Osteoblast (primary cell): ENCODE measurements around the gene ZCCHC13. TPM values are rescaled to one million over a fixed set of nuclear protein-coding genes. Genes with fewer than 3 reads are reported as not detected.
"Not testable (repeated sequence)": the region's sequence is repeated elsewhere in the genome, so short reads cannot be mapped to it uniquely, and the experiment has no call there.

Source experiments
- DNase-seq: peaks from one replicate; pipeline ENCODE4 v3.0.0; 2011; ENCODE audit warnings: low spot score, mixed read lengths; ENCODE audit not compliant: insufficient read length; ENCODE audit errors: missing footprints
- H2AFZ ChIP-seq: 2 replicates; pipeline ENCODE4 v1.6.0; 2011; ENCODE audit warnings: mild to moderate bottlenecking, low read length
- H3K27ac ChIP-seq: 2 replicates; pipeline ENCODE4 v1.5.1; 2011; ENCODE audit warnings: mild to moderate bottlenecking, low read depth, low read length, moderate library complexity
- H3K27me3 ChIP-seq: 2 replicates; pipeline ENCODE4 v1.6.0; 2012; ENCODE audit warnings: mild to moderate bottlenecking, control low read depth, inconsistent platforms, low read length, moderate library complexity; ENCODE audit not compliant: insufficient read depth
- H3K36me3 ChIP-seq: 2 replicates; pipeline ENCODE4 v1.5.1; 2011; ENCODE audit warnings: mild to moderate bottlenecking, low read length, control low read depth, moderate library complexity; ENCODE audit not compliant: insufficient read depth
- H3K4me1 ChIP-seq: 2 replicates; pipeline ENCODE4 v1.5.1; 2011; ENCODE audit warnings: mild to moderate bottlenecking, low read length, control low read depth, moderate library complexity; ENCODE audit not compliant: insufficient read depth
- H3K4me2 ChIP-seq: 2 replicates; pipeline ENCODE4 v1.6.0; 2011; ENCODE audit warnings: mild to moderate bottlenecking, low read length; ENCODE audit not compliant: insufficient read depth
- H3K4me3 ChIP-seq: fragments of 200-600 bp; sonication (generic); 3 replicates; pipeline ENCODE4 v1.5.1; 2012; ENCODE audit warnings: mild to moderate bottlenecking, low read length, inconsistent platforms; ENCODE audit not compliant: insufficient read depth
- H3K79me2 ChIP-seq: 2 replicates; pipeline ENCODE4 v1.6.0; 2012; ENCODE audit warnings: mild to moderate bottlenecking, low read length, control low read depth, inconsistent platforms; ENCODE audit not compliant: insufficient read depth
- H3K9me3 ChIP-seq: 2 replicates; pipeline ENCODE4 v1.5.1; 2011; ENCODE audit warnings: low read depth, low read length, control low read depth
- H4K20me1 ChIP-seq: 2 replicates; pipeline ENCODE4 v1.6.0; 2012; ENCODE audit warnings: mild to moderate bottlenecking, low read length, control low read depth; ENCODE audit not compliant: insufficient read depth
- CTCF ChIP-seq: IDR thresholded peaks from 2 replicates; pipeline ENCODE4 v1.5.1; 2011; ENCODE audit warnings: mild to moderate bottlenecking, low read depth, low read length, moderate library complexity; ENCODE audit errors: extremely low read depth
- total RNA-seq: library from RNA; depleted of rRNA; stranded (reverse); fragments of >200 nt; gene quantifications from 2 replicates; pipeline ENCODE4 v1.2.3, GENCODE V29; 2012

Gene ZCCHC13
- total RNA-seq, 1 donor, result not detected

- no peak for TF ChIP-seq CTCF
- Histone ChIP-seq H3K4me3 (no peak overlapping the region), H3K4me2 (no peak overlapping the region), H3K36me3 (no peaks in the 10 kb centered on the region), H2AFZ (no peak overlapping the region), H3K27ac (no peak overlapping the region), H3K27me3 (peaks cover 8% of the 10 kb centered on the region), H3K4me1 (no peaks in the 10 kb centered on the region), H3K79me2 (peaks cover 21% of the 10 kb centered on the region), H4K20me1 (no peaks in the 10 kb centered on the region), H3K9me3 (no peaks in the 10 kb centered on the region)
- DNase-seq, result no peak
These were observed 8.9 kb upstream of the ZCCHC13 start for GRCh38 chrX:74295101-74295500.

- Histone ChIP-seq H4K20me1 (no peaks in the 10 kb centered on the region), H3K4me1 (no peaks in the 10 kb centered on the region)
- TF ChIP-seq CTCF, result no peak
These were observed 6.2 kb upstream of the ZCCHC13 start for GRCh38 chrX:74297766-74298165.

GRCh38 chrX:74300869-74301268 is 3.1 kb upstream of the ZCCHC13 start:
- no peak for TF ChIP-seq CTCF
- Histone ChIP-seq H3K4me3 (no peak overlapping the region), H4K20me1 (no peaks in the 10 kb centered on the region), H3K4me2 (no peak overlapping the region), H3K4me1 (no peaks in the 10 kb centered on the region), H3K79me2 (no peaks in the 10 kb centered on the region), H3K27ac (no peak overlapping the region), H2AFZ (no peak overlapping the region), H3K27me3 (peaks cover 18% of the 10 kb centered on the region), H3K9me3 (no peaks in the 10 kb centered on the region), H3K36me3 (no peaks in the 10 kb centered on the region)
- DNase-seq, result no peak

More at GRCh38 chrX:74297766-74298165, 6.2 kb upstream of the ZCCHC13 start:
- Histone ChIP-seq H3K36me3 (no peaks in the 10 kb centered on the region), H3K9me3 (no peaks in the 10 kb centered on the region), H3K4me2 (no peak overlapping the region), H3K79me2 (no peaks in the 10 kb centered on the region), H3K27ac (no peak overlapping the region), H2AFZ (no peak overlapping the region), H3K27me3 (peaks cover 18% of the 10 kb centered on the region), H3K4me3 (no peak overlapping the region)
- DNase-seq, result no peak

GRCh38 chrX:74318672-74319071 is 14.7 kb downstream of the ZCCHC13 start:
- Histone ChIP-seq H3K4me3 (no peak overlapping the region), H3K4me2 (no peak overlapping the region)
- no peak for DNase-seq

GRCh38 chrX:74319321-74319720 is 15.3 kb downstream of the ZCCHC13 start:
- H3K27ac ChIP-seq, H3K9me3 ChIP-seq, H3K4me3 ChIP-seq, H3K36me3 ChIP-seq, DNase-seq, H4K20me1 ChIP-seq, H3K4me2 ChIP-seq, H3K79me2 ChIP-seq, H3K4me1 ChIP-seq, H2AFZ ChIP-seq: not testable (repeated sequence)
- H3K27me3 ChIP-seq, result peaks cover 20% of the 10 kb centered on the region

More at GRCh38 chrX:74318672-74319071, 14.7 kb downstream of the ZCCHC13 start:
- Histone ChIP-seq H3K79me2 (no peaks in the 10 kb centered on the region), H3K4me1 (no peaks in the 10 kb centered on the region), H3K36me3 (no peaks in the 10 kb centered on the region), H4K20me1 (no peaks in the 10 kb centered on the region), H3K27me3 (peaks cover 14% of the 10 kb centered on the region), H2AFZ (no peak overlapping the region), H3K9me3 (no peaks in the 10 kb centered on the region), H3K27ac (no peak overlapping the region)
- no peak for TF ChIP-seq CTCF
